CD14-positive monocyte (primary cell): ENCODE measurements around the gene ATP11A. TPM values are rescaled to one million over a fixed set of nuclear protein-coding genes. Genes with fewer than 3 reads are reported as not detected.

ENCODE experiments used
- DNase-seq, 3 donors: peaks; one replicate each; pipeline ENCODE4 v3.0.0-alpha.2; 2011 to 2022
- H2AFZ ChIP-seq: 2 replicates; pipeline ENCODE4 v1.6.0; 2012; ENCODE audit warnings: mild to moderate bottlenecking, low read depth, low read length, inconsistent platforms; ENCODE audit not compliant: insufficient read depth, poor library complexity, severe bottlenecking
- H3K27ac ChIP-seq, 2 donors: 1 replicate in 1 of 2; 2 replicates in 1 of 2; pipeline ENCODE4 v1.5.1; 2012 to 2013; ENCODE audit warnings: low read length in 2 of 2, control low read depth in 1 of 2, inconsistent platforms in 1 of 2, low read depth in 1 of 2, mild to moderate bottlenecking in 1 of 2
- H3K27me3 ChIP-seq, 2 donors: one replicate each; pipeline versions ENCODE4 v1.6.0 to v1.6.1; 2011 to 2013; ENCODE audit warnings: low read length in 2 of 2; ENCODE audit not compliant: control insufficient read depth in 2 of 2, insufficient read depth in 2 of 2
- H3K36me3 ChIP-seq, 2 donors: replicated peaks in 1 of 2; 1 replicate in 1 of 2; 2 replicates in 1 of 2; pipeline versions ENCODE4 v1.5.1 to v1.6.1; 2012 to 2013; ENCODE audit warnings: low read length in 2 of 2, control low read depth in 1 of 2, inconsistent platforms in 1 of 2, mild to moderate bottlenecking in 1 of 2; ENCODE audit not compliant: insufficient read depth in 2 of 2, control insufficient read depth in 1 of 2
- H3K4me1 ChIP-seq, 2 donors: 1 replicate in 1 of 2; 2 replicates in 1 of 2; pipeline versions ENCODE4 v1.5.1 to v1.6.1; 2012 to 2013; ENCODE audit warnings: low read length in 2 of 2, control low read depth in 1 of 2, inconsistent platforms in 1 of 2, mild to moderate bottlenecking in 1 of 2, moderate library complexity in 1 of 2; ENCODE audit not compliant: insufficient read depth in 2 of 2, control insufficient read depth in 1 of 2
- H3K4me2 ChIP-seq: replicated peaks from 2 replicates; pipeline ENCODE3; 2012; ENCODE audit warnings: low read length, moderate library complexity, mild to moderate bottlenecking; ENCODE audit not compliant: poor library complexity, severe bottlenecking; ENCODE audit errors: extremely low read depth
- H3K4me3 ChIP-seq, 3 experiments: fragments of 200-600 bp in 1 of 3; sonication (generic) in 1 of 3; replicated peaks in 1 of 3; 1 replicate in 2 of 3; 2 replicates in 1 of 3; pipeline ENCODE4 v1.5.1; 2011 to 2013; ENCODE audit warnings: low read length in 3 of 3, mild to moderate bottlenecking in 3 of 3, control low read depth in 2 of 3, low read depth in 2 of 3, inconsistent platforms in 1 of 3, moderate library complexity in 1 of 3
- H3K79me2 ChIP-seq: 2 replicates; pipeline ENCODE4 v1.6.0; 2012; ENCODE audit warnings: mild to moderate bottlenecking, control low read depth, inconsistent platforms, low read length, moderate library complexity; ENCODE audit not compliant: insufficient read depth
- H3K9ac ChIP-seq: 2 replicates; pipeline ENCODE4 v1.6.0; 2017; ENCODE audit warnings: low read length, mild to moderate bottlenecking; ENCODE audit not compliant: insufficient read depth, poor library complexity, severe bottlenecking
- H3K9me3 ChIP-seq, 2 donors: replicated peaks in 1 of 2; 1 replicate in 1 of 2; 2 replicates in 1 of 2; pipeline versions ENCODE4 v1.5.1 to v1.6.1; 2012 to 2013; ENCODE audit warnings: low read length in 2 of 2, control low read depth in 1 of 2; ENCODE audit not compliant: control insufficient read depth in 1 of 2, insufficient read depth in 1 of 2
- H4K20me1 ChIP-seq: 2 replicates; pipeline ENCODE4 v1.6.0; 2012; ENCODE audit warnings: mild to moderate bottlenecking, low read length, control low read depth, moderate library complexity; ENCODE audit not compliant: insufficient read depth
- H3K27ac Mint-ChIP-seq, 7 donors: one replicate each; pipeline ENCODE4 v1.8.0; 2020; ENCODE audit warnings: mild to moderate bottlenecking in 7 of 7, mixed read lengths in 7 of 7, moderate library complexity in 6 of 7, inconsistent platforms in 2 of 7
- H3K27me3 Mint-ChIP-seq, 3 donors: one replicate each; pipeline ENCODE4 v1.8.0; 2021 to 2022; ENCODE audit warnings: low read depth in 3 of 3, mild to moderate bottlenecking in 3 of 3, mixed read lengths in 3 of 3, moderate library complexity in 3 of 3, inconsistent platforms in 1 of 3
- H3K36me3 Mint-ChIP-seq, 2 donors: one replicate each; pipeline ENCODE4 v1.8.0; 2020; ENCODE audit warnings: mixed read lengths in 2 of 2, inconsistent platforms in 1 of 2, mild to moderate bottlenecking in 1 of 2
- H3K4me1 Mint-ChIP-seq: one replicate; pipeline ENCODE4 v1.8.0; 2020; ENCODE audit warnings: mild to moderate bottlenecking, mixed read lengths
- H3K4me3 Mint-ChIP-seq, 2 donors: one replicate each; pipeline ENCODE4 v1.8.0; 2020; ENCODE audit warnings: mild to moderate bottlenecking in 2 of 2, mixed read lengths in 2 of 2, moderate library complexity in 1 of 2
- H3K9me3 Mint-ChIP-seq, 7 donors: one replicate each; pipeline ENCODE4 v1.8.0; 2020 to 2022; ENCODE audit warnings: mixed read lengths in 7 of 7, mild to moderate bottlenecking in 6 of 7, moderate library complexity in 6 of 7, inconsistent platforms in 2 of 7
- WGBS: methylation state at CpG from one replicate; pipeline ENCODE4 v1.1.5; 2013; ENCODE audit warnings: missing lambda C conversion rate; ENCODE audit not compliant: insufficient coverage; 5-methylcytosine and 5-hydroxymethylcytosine counted together
- intact Hi-C, 2 donors: fragments of 100-400 bp; cut with micrococcal nuclease; formaldehyde crosslinking; loops; one replicate each; pipeline versions ENCODE4 v1.15.0 to v1.15.1; 2023
- polyA plus RNA-seq, 3 donors: library from polyadenylated mRNA; depleted of rRNA in 1 of 3; unstranded in 2 of 3; stranded (reverse) in 1 of 3; fragments of 300-500 nt in 2 of 3; fragments of >200 nt in 1 of 3; fragmentation: Illumina TruSeq in 2 of 3; gene quantifications; 1 replicate in 2 of 3; 2 replicates in 1 of 3; pipeline ENCODE4 v1.2.3, GENCODE V29; 2012 to 2021
- TF ChIP-seq, protein P1 (sequence below): fragments of 200-600 bp; IDR thresholded peaks from one replicate; pipeline ENCODE4 v1.8.0; 2022; ENCODE audit warnings: antibody characterized with exemption, mild to moderate bottlenecking

The ATP11A gene
- polyA plus RNA-seq, 3 donors = 7.2 to 45.4 (median 7.6) TPM

DNA sequence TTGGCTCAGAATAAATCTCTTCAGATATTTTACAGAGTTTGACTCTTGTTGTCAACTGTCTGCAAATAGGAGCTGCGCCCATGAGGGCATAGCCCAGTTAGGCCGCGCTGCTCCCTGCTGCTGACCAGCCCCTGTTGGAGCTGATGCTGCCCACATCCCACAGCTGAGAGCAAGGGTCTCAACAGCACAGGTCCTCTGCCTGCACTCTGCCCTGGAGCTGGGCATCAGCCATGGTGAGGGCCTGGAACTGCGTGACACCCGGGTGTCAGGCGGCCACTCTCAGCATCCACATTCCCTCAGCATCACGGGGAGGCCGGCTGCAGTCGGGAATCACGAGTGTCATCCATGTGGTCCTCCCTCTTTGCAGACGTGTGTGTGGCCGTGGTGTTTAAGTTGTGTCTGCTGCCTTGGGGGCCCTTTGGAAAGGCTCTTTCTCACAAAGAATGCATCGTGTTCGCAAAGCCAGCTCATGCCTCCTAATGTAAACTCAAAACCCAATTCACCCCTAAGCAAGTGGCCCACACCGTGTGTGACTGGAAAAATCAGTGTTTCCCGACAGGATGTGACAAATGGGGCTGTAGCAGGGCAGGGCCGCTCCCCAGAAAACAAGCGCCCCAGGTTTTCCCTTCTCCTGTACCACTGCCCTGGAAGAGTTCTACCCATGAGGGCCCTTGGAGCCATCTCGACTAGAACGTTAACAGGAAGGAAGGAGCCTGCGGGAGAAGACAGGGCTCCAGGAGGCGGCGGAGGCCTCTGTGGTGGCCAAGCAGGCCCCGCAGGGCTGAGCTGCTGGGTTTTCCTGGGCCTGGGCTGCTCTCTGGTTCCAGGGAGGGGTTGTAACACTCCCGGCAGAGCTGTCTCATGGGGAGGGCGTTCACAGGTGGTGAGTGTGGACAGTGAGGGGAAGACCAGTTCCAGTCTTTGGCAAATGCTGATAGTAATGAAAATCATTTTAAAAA lies 20.3 kb downstream of the ATP11A start:
- intact Hi-C loops = no loop called here
- Histone ChIP-seq H3K4me3 (no peak overlapping the region), H4K20me1 (peaks cover 100% of the 10 kb centered on the region), H3K36me3 (peaks cover 3 to 29% of the 10 kb centered on the region in 2 donors), H3K79me2 (peaks cover 98% of the 10 kb centered on the region), H2AFZ (no peak overlapping the region), H3K9ac (no peak overlapping the region), H3K4me2 (no peak overlapping the region), H3K27ac (no peak overlapping the region), H3K9me3 (no peaks in the 10 kb centered on the region), H3K4me1 (no peaks in the 10 kb centered on the region), H3K27me3 (no peaks in the 10 kb centered on the region)
- Mint-ChIP-seq H3K4me3 (no peak overlapping the region), H3K4me1 (peaks cover 17% of the 10 kb centered on the region), H3K9me3 (no peaks in the 10 kb centered on the region), H3K36me3 (peaks cover 16 to 46% of the 10 kb centered on the region in 2 donors), H3K27me3 (peaks cover 0 to 2% (median 1%) of the 10 kb centered on the region in 3 donors), H3K27ac (no peak overlapping the region)
- DNase-seq = no peak
- TF ChIP-seq, protein P1, sequence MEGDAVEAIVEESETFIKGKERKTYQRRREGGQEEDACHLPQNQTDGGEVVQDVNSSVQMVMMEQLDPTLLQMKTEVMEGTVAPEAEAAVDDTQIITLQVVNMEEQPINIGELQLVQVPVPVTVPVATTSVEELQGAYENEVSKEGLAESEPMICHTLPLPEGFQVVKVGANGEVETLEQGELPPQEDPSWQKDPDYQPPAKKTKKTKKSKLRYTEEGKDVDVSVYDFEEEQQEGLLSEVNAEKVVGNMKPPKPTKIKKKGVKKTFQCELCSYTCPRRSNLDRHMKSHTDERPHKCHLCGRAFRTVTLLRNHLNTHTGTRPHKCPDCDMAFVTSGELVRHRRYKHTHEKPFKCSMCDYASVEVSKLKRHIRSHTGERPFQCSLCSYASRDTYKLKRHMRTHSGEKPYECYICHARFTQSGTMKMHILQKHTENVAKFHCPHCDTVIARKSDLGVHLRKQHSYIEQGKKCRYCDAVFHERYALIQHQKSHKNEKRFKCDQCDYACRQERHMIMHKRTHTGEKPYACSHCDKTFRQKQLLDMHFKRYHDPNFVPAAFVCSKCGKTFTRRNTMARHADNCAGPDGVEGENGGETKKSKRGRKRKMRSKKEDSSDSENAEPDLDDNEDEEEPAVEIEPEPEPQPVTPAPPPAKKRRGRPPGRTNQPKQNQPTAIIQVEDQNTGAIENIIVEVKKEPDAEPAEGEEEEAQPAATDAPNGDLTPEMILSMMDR = no peak
- WGBS = 81% methylated on average over 19 of the region's 26 CpGs

DNA sequence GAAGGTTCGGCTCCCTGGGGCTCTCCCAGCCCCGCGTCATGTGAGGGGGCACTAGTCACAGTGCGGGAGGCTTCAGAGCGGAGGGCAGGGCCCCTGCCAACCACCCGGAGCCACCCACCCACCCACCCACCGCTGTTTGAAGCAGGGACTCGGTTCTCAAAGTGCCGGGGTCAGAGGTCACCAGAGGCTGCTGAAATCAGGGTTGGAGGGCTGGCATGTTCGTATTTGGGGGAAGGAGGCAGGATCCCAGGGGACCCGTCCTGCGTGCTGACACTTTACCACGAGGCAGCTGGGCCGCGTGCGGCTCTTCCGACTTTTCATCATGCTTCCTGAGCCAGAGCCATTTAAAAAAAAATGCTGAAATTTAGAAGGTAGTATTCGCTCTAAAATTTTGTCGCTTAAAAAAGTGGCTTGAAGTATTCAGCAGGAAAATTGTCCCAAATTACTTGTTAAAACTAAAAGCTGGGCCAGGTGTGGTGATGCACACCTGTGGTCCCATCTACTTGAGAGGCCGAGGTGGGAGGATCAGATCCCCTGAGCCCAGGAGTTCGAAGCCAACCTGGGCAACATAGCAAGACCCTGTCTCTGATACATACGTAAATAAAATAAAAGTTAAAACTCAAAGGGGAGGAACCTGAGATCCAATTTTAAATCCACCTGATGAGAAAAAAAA lies 21.2 kb downstream of the ATP11A start:
- H4K20me1 ChIP-seq = peaks cover 100% of the 10 kb centered on the region
- no peaks in the 10 kb centered on the region for H3K27me3 ChIP-seq
- peaks cover 16 to 42% of the 10 kb centered on the region in 2 donors for H3K36me3 Mint-ChIP-seq
- H3K4me3 Mint-ChIP-seq = no peak overlapping the region
- no peak overlapping the region for H3K27ac ChIP-seq
- peak overlapping the region in 1 of 7 donors; percentile 53 for H3K27ac Mint-ChIP-seq
- H3K27me3 Mint-ChIP-seq = peaks cover 0 to 3% (median 2%) of the 10 kb centered on the region in 3 donors
- no peaks in the 10 kb centered on the region for H3K9me3 ChIP-seq
- peaks cover 17% of the 10 kb centered on the region for H3K4me1 Mint-ChIP-seq
- peaks cover 98% of the 10 kb centered on the region for H3K79me2 ChIP-seq
- DNase-seq = no peak
- TF ChIP-seq, protein P1 = no peak
- WGBS = 95% methylated on average over 11 of the region's 22 CpGs
- no peak overlapping the region for H2AFZ ChIP-seq
- H3K4me1 ChIP-seq = no peaks in the 10 kb centered on the region
- peaks cover 3 to 29% of the 10 kb centered on the region in 2 donors for H3K36me3 ChIP-seq
- no peak overlapping the region for H3K4me2 ChIP-seq
- intact Hi-C loops = no loop called here
- no peaks in the 10 kb centered on the region for H3K9me3 Mint-ChIP-seq
- no peak overlapping the region for H3K4me3 ChIP-seq
- no peak overlapping the region for H3K9ac ChIP-seq
